Measurements from ENCODE around the gene ST8SIA4. TPM values are rescaled to one million over a fixed set of nuclear protein-coding genes. Genes with fewer than 3 reads are reported as not detected.

ST8SIA4 gene
- total RNA-seq, 2 donors from 2014 or later: 1.9 to 2.4 TPM

DNA sequence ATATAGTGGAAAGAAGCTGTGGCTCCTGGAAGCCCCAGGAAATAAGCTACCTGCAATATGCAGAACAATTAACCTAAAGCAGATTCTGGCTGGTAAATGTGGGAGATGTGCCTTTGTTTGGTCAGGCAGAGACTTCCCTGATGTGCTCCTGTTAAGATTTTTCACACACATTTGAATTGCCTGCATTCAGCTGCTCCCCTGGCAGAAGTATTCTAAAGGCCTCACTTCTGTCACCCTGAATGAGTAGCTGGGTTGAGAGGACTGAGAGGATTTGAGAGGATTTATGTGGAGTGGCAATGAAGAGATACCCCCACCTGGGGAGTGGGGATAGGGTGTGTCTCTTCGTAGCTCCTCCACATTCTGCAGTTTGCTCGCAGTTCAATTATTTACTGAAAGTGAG is 130.5 kb downstream of the ST8SIA4 start:
- Histone ChIP-seq H3K36me3 (no peaks in the 10 kb centered on the region), H3K27ac (no peak overlapping the region), H3K27me3 (no peaks in the 10 kb centered on the region), H3K4me1 (no peaks in the 10 kb centered on the region), H3K9me3 (no peaks in the 10 kb centered on the region), H3K4me3 (no peak overlapping the region)
- DNase-seq (ENCODE audit: low spot score): no peak
- no peak for TF ChIP-seq CTCF (IDR thresholded peaks at IDR 0.05)

- no peak for TF ChIP-seq CTCF (IDR thresholded peaks at IDR 0.05)
- no peak overlapping the region for H3K4me3 ChIP-seq
- H3K36me3 ChIP-seq: no peaks in the 10 kb centered on the region
- no peaks in the 10 kb centered on the region for H3K27me3 ChIP-seq
- H3K9me3 ChIP-seq: no peaks in the 10 kb centered on the region
- H3K4me1 ChIP-seq: no peaks in the 10 kb centered on the region
- DNase-seq (ENCODE audit: low spot score): no peak
- H3K27ac ChIP-seq: no peak overlapping the region
Observed at GRCh38 chr5:100772006-100772405, 131.1 kb downstream of the ST8SIA4 start.

- Histone ChIP-seq H3K4me3 (no peak overlapping the region), H3K27ac (no peak overlapping the region), H3K9me3 (no peaks in the 10 kb centered on the region), H3K36me3 (no peaks in the 10 kb centered on the region), H3K4me1 (no peaks in the 10 kb centered on the region), H3K27me3 (no peaks in the 10 kb centered on the region)
- DNase-seq (ENCODE audit: low spot score): no peak
- no peak for TF ChIP-seq CTCF (IDR thresholded peaks at IDR 0.05)
Observed at GRCh38 chr5:100771181-100771580, 131.9 kb downstream of the ST8SIA4 start.

- H3K4me3 ChIP-seq: no peak overlapping the region
- H3K36me3 ChIP-seq: no peaks in the 10 kb centered on the region
- no peak overlapping the region for H3K27ac ChIP-seq
- no peaks in the 10 kb centered on the region for H3K9me3 ChIP-seq
- no peaks in the 10 kb centered on the region for H3K4me1 ChIP-seq
- H3K27me3 ChIP-seq: no peaks in the 10 kb centered on the region
- no peak for TF ChIP-seq CTCF (IDR thresholded peaks at IDR 0.05)
- no peak for DNase-seq (ENCODE audit: low spot score)
Observed at GRCh38 chr5:100768221-100768620, 134.9 kb downstream of the ST8SIA4 start.

DNA sequence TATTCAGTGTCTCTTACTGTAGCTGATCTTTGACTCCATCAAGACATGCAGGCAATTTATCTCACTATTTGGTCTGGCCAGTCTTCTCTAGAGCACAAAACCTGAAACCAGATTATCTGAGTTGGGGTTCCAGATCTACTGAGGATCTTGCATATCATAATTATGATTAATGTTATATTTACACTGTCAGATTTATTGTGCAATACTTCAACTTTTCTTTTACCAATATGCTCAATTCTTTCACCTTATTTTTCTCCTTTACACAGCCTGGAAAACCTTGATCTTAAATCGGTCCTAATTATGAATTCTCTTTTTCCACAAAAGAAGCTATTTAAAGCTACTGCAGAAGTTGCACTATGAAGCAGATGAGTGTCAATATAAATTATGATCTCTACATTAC is 140.1 kb downstream of the ST8SIA4 start:
- no peaks in the 10 kb centered on the region for H3K27me3 ChIP-seq
- DNase-seq (ENCODE audit: low spot score): no peak

More for the DNA sequence above, 140.1 kb downstream of the ST8SIA4 start:
- Histone ChIP-seq H3K4me3 (no peak overlapping the region), H3K4me1 (no peaks in the 10 kb centered on the region), H3K9me3 (no peaks in the 10 kb centered on the region), H3K27ac (no peak overlapping the region), H3K36me3 (no peaks in the 10 kb centered on the region)
- no peak for TF ChIP-seq CTCF (IDR thresholded peaks at IDR 0.05)
